ENCODE data around the gene IPPK. TPM values are rescaled to one million over a fixed set of nuclear protein-coding genes. Genes with fewer than 3 reads are reported as not detected.

The IPPK gene
- total and polyA plus RNA-seq, 11 donors, result 4.2 to 11.0 (median 8.6) TPM

- DNase-seq (no peak), ATAC-seq (no peak)
- Histone ChIP-seq H3K27me3 (no peaks in the 10 kb centered on the region), H3K4me1 (peaks cover 0 to 55% (median 30%) of the 10 kb centered on the region in 12 donors), H3K36me3 (no peaks in the 10 kb centered on the region), H3K27ac (no peak overlapping the region), H3K4me3 (no peak overlapping the region), H3K9me3 (peaks cover 0 to 25% (median 0%) of the 10 kb centered on the region in 12 donors)
- intact Hi-C loops (cut with DNase I), result loop anchor here in 4 of 10 donors (5.0 to 10.0 kb wide), 4 partner anchors 73 to 123 kb away; partner anchors contain the start of gene ASPN (in 2 of the 4)
- TF ChIP-seq, protein P1, sequence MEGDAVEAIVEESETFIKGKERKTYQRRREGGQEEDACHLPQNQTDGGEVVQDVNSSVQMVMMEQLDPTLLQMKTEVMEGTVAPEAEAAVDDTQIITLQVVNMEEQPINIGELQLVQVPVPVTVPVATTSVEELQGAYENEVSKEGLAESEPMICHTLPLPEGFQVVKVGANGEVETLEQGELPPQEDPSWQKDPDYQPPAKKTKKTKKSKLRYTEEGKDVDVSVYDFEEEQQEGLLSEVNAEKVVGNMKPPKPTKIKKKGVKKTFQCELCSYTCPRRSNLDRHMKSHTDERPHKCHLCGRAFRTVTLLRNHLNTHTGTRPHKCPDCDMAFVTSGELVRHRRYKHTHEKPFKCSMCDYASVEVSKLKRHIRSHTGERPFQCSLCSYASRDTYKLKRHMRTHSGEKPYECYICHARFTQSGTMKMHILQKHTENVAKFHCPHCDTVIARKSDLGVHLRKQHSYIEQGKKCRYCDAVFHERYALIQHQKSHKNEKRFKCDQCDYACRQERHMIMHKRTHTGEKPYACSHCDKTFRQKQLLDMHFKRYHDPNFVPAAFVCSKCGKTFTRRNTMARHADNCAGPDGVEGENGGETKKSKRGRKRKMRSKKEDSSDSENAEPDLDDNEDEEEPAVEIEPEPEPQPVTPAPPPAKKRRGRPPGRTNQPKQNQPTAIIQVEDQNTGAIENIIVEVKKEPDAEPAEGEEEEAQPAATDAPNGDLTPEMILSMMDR (IDR thresholded peaks at IDR 0.05), result no peak
- TF ChIP-seq POLR2A (IDR thresholded peaks at IDR 0.05), result no peak
- 87 to 96% (median 95%) methylated on average over 5 of the region's 5 CpGs for WGBS, 4 donors
These were observed 64.7 kb downstream of the IPPK start for GRCh38 chr9:92605224-92605623.

GRCh38 chr9:92603990-92604389 is 65.9 kb downstream of the IPPK start:
- no peak overlapping the region for H3K4me3 ChIP-seq
- no peak overlapping the region for H3K27ac ChIP-seq
- intact Hi-C loops (cut with DNase I), result loop anchor here in 3 of 10 donors (5.0 to 10.0 kb wide), 3 partner anchors 99 to 119 kb away; partner anchors contain the start of gene ASPN (in 1 of the 3)
- 85 to 94% (median 93%) methylated on average over 5 of the region's 5 CpGs for WGBS, 4 donors
- H3K27me3 ChIP-seq, result no peaks in the 10 kb centered on the region
- H3K9me3 ChIP-seq, result peaks cover 0 to 25% (median 0%) of the 10 kb centered on the region in 12 donors
- peaks cover 0 to 55% (median 22%) of the 10 kb centered on the region in 12 donors for H3K4me1 ChIP-seq
- ATAC-seq (no peak), DNase-seq (no peak)
- TF ChIP-seq POLR2A (IDR thresholded peaks at IDR 0.05), result no peak
- TF ChIP-seq, protein P1 (IDR thresholded peaks at IDR 0.05), result no peak
- no peaks in the 10 kb centered on the region for H3K36me3 ChIP-seq

DNA sequence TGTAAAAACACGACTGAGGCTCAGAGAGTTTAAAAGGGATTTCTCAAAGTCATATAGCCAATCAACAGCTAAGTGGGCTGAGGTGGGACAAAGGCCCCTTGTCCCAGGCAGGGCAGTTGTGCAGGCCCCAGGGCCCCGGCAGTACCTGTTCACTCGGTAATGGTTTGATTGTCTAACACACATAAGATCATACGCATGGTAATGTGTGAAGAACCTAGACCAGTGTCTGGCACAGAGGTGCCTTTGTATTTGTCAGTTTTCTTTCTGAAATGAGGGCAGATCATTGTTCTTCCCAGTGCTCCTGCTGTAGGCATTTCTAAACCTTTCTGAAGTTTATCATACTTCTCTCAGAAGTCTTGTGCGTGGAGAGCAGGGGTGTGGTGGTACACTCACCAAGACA is 66.8 kb downstream of the IPPK start:
- DNase-seq, result no peak
- no peak for ATAC-seq

DNA sequence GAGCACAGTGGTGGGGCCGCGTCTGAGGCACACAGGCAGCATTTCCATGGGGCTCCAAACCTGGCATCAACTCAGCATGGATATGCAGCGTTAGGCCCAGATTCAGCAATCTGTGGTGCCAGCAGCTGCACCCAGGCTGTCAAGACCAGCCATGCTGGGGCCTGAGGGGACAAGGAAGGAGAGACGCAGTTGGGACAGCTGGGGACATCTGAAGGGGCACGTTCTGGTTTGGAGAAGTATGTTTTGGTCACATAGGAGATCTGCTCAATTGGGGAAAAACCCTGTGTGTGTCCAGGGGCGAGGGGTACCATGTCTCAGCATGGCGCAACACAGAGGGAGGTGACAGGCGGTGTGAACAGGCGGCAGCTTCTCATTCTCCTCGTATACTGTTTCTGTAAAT is 67.5 kb downstream of the IPPK start:
- no peak for DNase-seq
- Histone ChIP-seq H3K36me3 (no peaks in the 10 kb centered on the region), H3K27ac (peak overlapping the region in 6 of 12 donors; percentile 36 to 90 (median 82)), H3K9me3 (peaks cover 0 to 25% (median 0%) of the 10 kb centered on the region in 12 donors), H3K4me1 (peaks cover 0 to 54% (median 14%) of the 10 kb centered on the region in 12 donors), H3K4me3 (no peak overlapping the region), H3K27me3 (no peaks in the 10 kb centered on the region)
- intact Hi-C loops (cut with DNase I), result loop anchor here in 3 of 10 donors (5.0 to 10.0 kb wide), 3 partner anchors 98 to 118 kb away; partner anchors contain the start of gene ASPN (in 1 of the 3)
- no peak for ATAC-seq
- TF ChIP-seq, protein P1 (IDR thresholded peaks at IDR 0.05), result no peak
- no peak for TF ChIP-seq POLR2A (IDR thresholded peaks at IDR 0.05)
- WGBS, 4 donors, result 90 to 92% (median 91%) methylated on average over 10 of the region's 10 CpGs

More for the DNA sequence above, 66.8 kb downstream of the IPPK start:
- Histone ChIP-seq H3K4me3 (no peak overlapping the region), H3K9me3 (peaks cover 0 to 25% (median 0%) of the 10 kb centered on the region in 12 donors), H3K4me1 (peaks cover 0 to 55% (median 18%) of the 10 kb centered on the region in 12 donors), H3K27me3 (no peaks in the 10 kb centered on the region), H3K27ac (peak overlapping the region in 1 of 12 donors; percentile 20), H3K36me3 (no peaks in the 10 kb centered on the region)
- no peak for TF ChIP-seq POLR2A (IDR thresholded peaks at IDR 0.05)
- TF ChIP-seq, protein P1 (IDR thresholded peaks at IDR 0.05), result no peak
- intact Hi-C loops (cut with DNase I), result loop anchor here in 3 of 10 donors (5.0 to 10.0 kb wide), 3 partner anchors 98 to 118 kb away; partner anchors contain the start of gene ASPN (in 1 of the 3)
- WGBS, 4 donors, result 94 to 98% (median 96%) methylated on average over 5 of the region's 5 CpGs

Measured in heart left ventricle (tissue), 16 donors.